Measurements from ENCODE around the gene NINJ2. TPM values are rescaled to one million over a fixed set of nuclear protein-coding genes. Genes with fewer than 3 reads are reported as not detected.
A peak's percentile ranks its signal among the peaks of the same experiment; 100 is the strongest.
"Not testable (repeated sequence)": the region's sequence is repeated elsewhere in the genome, so short reads cannot be mapped to it uniquely, and the experiment has no call there.

Gene NINJ2
- total RNA-seq, 1 donor from 2014 or later, result 2.3 TPM

- Mint-ChIP-seq H3K4me1 (ENCODE audit: unreplicated experiment) (peaks cover 4% of the 10 kb centered on the region), H3K27ac (ENCODE audit: unreplicated experiment) (peak overlapping the region; percentile 24), H3K9me3 (ENCODE audit: unreplicated experiment) (no peaks in the 10 kb centered on the region), H3K36me3 (ENCODE audit: low read depth, unreplicated experiment) (peaks cover 8% of the 10 kb centered on the region), H3K4me3 (ENCODE audit: unreplicated experiment) (no peak overlapping the region), H3K27me3 (ENCODE audit: unreplicated experiment) (peaks cover 4% of the 10 kb centered on the region)
- no peak for DNase-seq (ENCODE audit: low spot score)
- TF ChIP-seq CTCF (IDR thresholded peaks at IDR 0.05; ENCODE audit: unreplicated experiment), result no peak
Observed at GRCh38 chr12:579420-580110, 83.7 kb downstream of the NINJ2 start.

GRCh38 chr12:578748-579419 is 84.4 kb downstream of the NINJ2 start:
- peak overlapping the region; percentile 3 for H3K27ac Mint-ChIP-seq (ENCODE audit: unreplicated experiment)
- DNase-seq (ENCODE audit: low spot score), result no peak
- no peak overlapping the region for H3K4me3 Mint-ChIP-seq (ENCODE audit: unreplicated experiment)
- peaks cover 4% of the 10 kb centered on the region for H3K4me1 Mint-ChIP-seq (ENCODE audit: unreplicated experiment)
- H3K27me3 Mint-ChIP-seq (ENCODE audit: unreplicated experiment), result peaks cover 4% of the 10 kb centered on the region
- H3K36me3 Mint-ChIP-seq (ENCODE audit: low read depth, unreplicated experiment), result peaks cover 8% of the 10 kb centered on the region
- H3K9me3 Mint-ChIP-seq (ENCODE audit: unreplicated experiment), result no peaks in the 10 kb centered on the region
- no peak for TF ChIP-seq CTCF (IDR thresholded peaks at IDR 0.05; ENCODE audit: unreplicated experiment)

DNA sequence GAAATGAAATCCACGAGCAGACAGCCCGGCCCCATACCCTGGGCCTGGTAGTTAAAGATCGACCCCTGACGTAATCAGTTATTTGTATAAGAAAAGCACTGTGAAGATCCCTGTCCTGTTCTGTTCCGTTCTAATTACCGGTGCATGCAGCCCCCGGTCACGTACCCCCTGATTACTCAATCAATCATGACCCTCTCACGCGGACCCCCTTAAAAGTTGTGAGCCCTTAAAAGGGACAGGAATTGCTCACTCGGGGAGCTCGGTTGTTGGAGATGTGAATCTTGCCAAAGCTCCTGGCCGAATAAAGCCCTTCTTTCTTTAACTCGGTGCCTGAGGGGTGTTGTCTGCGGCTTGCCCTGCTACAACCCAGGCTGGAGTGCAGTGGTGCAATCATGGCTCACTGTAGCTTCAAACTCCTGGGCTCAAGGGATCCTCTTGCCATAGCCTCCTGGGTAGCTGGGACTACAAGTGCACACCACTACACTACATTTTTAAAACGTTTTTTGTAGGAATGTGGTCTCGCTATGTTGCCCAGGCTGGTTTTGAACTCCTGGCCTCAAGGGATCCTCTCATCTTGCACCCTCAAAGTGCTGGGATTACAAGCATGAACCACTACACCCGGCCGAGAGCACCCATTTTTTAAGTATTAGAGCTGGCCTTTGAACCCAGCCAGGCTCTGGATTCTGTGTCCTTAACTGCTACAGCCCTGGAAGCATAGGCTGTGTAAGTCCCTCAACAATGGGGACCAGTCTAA is 85.1 kb downstream of the NINJ2 start:
- H3K27ac Mint-ChIP-seq (ENCODE audit: unreplicated experiment); H3K4me1 Mint-ChIP-seq (ENCODE audit: unreplicated experiment); H3K9me3 Mint-ChIP-seq (ENCODE audit: unreplicated experiment); H3K27me3 Mint-ChIP-seq (ENCODE audit: unreplicated experiment); H3K4me3 Mint-ChIP-seq (ENCODE audit: unreplicated experiment); DNase-seq (ENCODE audit: low spot score); H3K36me3 Mint-ChIP-seq (ENCODE audit: low read depth, unreplicated experiment): not testable (repeated sequence)

GRCh38 chr12:576615-577110 is 86.6 kb downstream of the NINJ2 start:
- peaks cover 7% of the 10 kb centered on the region for H3K27me3 Mint-ChIP-seq (ENCODE audit: unreplicated experiment)
- H3K4me1 Mint-ChIP-seq (ENCODE audit: unreplicated experiment), result peaks cover 4% of the 10 kb centered on the region
- no peaks in the 10 kb centered on the region for H3K9me3 Mint-ChIP-seq (ENCODE audit: unreplicated experiment)
- no peak for DNase-seq (ENCODE audit: low spot score)
- no peak for TF ChIP-seq CTCF (IDR thresholded peaks at IDR 0.05; ENCODE audit: unreplicated experiment)
- H3K36me3 Mint-ChIP-seq (ENCODE audit: low read depth, unreplicated experiment), result peaks cover 5% of the 10 kb centered on the region
- no peak overlapping the region for H3K27ac Mint-ChIP-seq (ENCODE audit: unreplicated experiment)
- no peak overlapping the region for H3K4me3 Mint-ChIP-seq (ENCODE audit: unreplicated experiment)

DNA sequence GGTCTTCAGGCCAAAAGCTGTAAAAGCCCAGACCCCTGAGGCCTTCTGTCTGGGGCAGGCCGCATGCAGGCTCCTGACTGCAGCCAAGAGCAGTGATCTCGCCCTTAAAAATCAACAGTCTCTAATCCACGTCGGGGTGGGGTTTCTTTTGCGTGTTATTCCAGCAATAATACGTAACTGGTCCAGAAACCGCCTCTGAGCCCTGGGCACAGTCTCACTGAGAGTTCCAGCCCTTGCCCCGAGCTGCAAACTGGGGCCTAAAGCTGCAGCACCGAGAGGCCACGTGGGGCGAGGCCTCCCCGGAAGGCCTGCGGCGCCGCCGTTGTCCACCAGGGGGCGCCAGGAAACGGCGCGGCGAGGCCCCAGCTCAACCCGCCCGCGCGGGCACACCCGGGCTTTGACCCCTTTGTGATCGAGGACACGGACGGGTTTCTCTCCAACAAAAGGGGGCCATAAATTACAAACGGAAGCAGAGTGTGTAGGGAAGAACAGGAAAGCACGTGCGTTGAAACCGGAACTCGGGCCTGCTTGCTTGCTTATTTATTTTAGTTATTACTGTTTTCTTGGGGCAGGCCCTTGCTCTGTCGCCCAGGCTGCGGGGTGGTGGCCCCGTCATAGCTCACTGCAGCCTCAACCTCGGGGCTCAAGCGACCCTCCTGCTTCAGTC is 87.2 kb downstream of the NINJ2 start:
- peak; percentile 100 for TF ChIP-seq CTCF (IDR thresholded peaks at IDR 0.05; ENCODE audit: unreplicated experiment)
- no peak overlapping the region for H3K27ac Mint-ChIP-seq (ENCODE audit: unreplicated experiment)
- H3K4me1 Mint-ChIP-seq (ENCODE audit: unreplicated experiment), result peaks cover 6% of the 10 kb centered on the region
- H3K4me3 Mint-ChIP-seq (ENCODE audit: unreplicated experiment), result no peak overlapping the region
- DNase-seq (ENCODE audit: low spot score), result peak; percentile 86
- H3K9me3 Mint-ChIP-seq (ENCODE audit: unreplicated experiment), result no peaks in the 10 kb centered on the region
- H3K36me3 Mint-ChIP-seq (ENCODE audit: low read depth, unreplicated experiment), result peaks cover 5% of the 10 kb centered on the region
- peaks cover 9% of the 10 kb centered on the region for H3K27me3 Mint-ChIP-seq (ENCODE audit: unreplicated experiment)
